ENCODE measurements around the gene GBX1. TPM values are rescaled to one million over a fixed set of nuclear protein-coding genes. Genes with fewer than 3 reads are reported as not detected.

Gene GBX1
- total RNA-seq, 1 donor from 2014 or later: not detected

DNA sequence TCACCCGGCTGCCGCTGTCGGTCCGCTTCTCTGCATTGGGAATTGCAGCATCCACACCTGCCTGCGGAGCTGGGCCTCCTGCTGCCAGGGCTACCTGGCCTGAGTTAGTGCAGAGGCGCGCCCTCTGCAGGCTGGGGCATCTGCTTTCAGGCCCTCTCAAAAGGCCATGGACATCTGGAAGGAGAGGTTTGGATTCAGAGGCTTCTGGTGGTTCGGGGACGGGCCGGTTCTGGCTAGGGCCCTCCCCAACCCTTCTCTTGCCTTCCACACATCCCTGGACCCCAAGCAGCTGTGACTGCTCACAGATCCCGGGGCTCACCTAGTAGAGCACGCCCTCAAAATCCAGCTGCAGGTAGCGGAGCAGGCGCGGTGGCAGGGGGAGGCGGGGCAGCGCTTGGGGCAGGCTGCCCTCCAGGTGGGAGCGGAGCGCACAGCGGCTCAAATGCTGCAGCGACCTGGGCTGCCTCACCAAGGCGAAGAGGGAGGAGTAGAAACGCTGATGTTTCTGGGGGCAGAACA, 8.4 kb upstream of the GBX1 start:
- Histone ChIP-seq H3K36me3 (ENCODE audit: control insufficient read depth in 3 of 3, insufficient read depth in 3 of 3, low read length in 3 of 3) (peaks cover 11 to 27% (median 24%) of the 10 kb centered on the region in 3 donors), H3K4me1 (ENCODE audit: control insufficient read depth in 3 of 3, insufficient read depth in 3 of 3, low read length in 3 of 3) (peaks cover 29 to 77% (median 40%) of the 10 kb centered on the region in 3 donors), H3K4me3 (ENCODE audit: low read length in 3 of 3) (no peak overlapping the region), H3K27ac (ENCODE audit: low read depth, low read length) (no peak overlapping the region), H3K9me3 (ENCODE audit: control insufficient read depth in 3 of 3, low read length in 3 of 3) (no peaks in the 10 kb centered on the region), H3K27me3 (ENCODE audit: control insufficient read depth in 3 of 3, insufficient read depth in 3 of 3, low read length in 3 of 3) (peaks cover 3 to 5% (median 4%) of the 10 kb centered on the region in 3 donors), H3K9ac (ENCODE audit: low read depth in 1 of 3, low read length in 3 of 3) (peak overlapping the region in 1 of 3 donors; percentile 50)

DNA sequence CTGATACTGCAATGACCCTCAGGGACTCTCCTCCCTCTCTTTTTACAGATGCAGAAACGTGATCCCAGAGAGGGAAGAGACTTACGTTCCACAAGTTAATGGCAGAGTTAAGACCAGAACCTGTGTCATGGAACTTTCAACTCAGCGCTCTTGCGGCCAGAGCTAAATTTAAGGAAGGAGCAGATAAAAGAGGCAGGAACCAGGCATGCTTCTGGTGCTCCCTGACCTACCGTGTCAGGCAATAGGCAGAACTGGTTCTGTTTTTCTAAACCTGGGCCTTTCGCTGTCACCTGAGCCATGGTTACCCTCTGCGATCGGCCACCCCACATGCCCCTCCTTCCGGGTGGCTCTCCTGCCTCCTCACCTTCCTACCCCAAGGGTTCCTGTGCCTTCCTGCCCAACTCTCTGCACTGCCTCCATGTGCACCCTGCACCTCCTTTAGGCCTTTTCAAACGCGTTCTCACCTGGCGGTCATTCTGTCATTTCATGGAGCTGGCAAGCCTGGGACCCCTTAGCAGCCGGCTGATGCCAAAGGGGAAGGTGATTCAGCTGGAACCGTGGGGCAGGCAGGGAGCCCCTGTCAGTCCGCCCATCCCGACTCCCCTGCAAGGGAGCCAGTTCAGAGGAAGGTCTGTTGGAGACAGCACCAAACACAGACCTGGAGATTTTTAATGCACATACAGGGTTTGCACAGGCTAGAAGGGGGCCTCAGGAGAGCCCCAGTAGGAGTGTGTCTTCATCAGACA, 7.7 kb upstream of the GBX1 start:
- peak overlapping the region in 1 of 3 donors; percentile 50 for H3K9ac ChIP-seq (ENCODE audit: low read depth in 1 of 3, low read length in 3 of 3)
- no peak overlapping the region for H3K4me3 ChIP-seq (ENCODE audit: low read length in 3 of 3)
- peaks cover 3 to 5% (median 4%) of the 10 kb centered on the region in 3 donors for H3K27me3 ChIP-seq (ENCODE audit: control insufficient read depth in 3 of 3, insufficient read depth in 3 of 3, low read length in 3 of 3)
- H3K36me3 ChIP-seq (ENCODE audit: control insufficient read depth in 3 of 3, insufficient read depth in 3 of 3, low read length in 3 of 3): peaks cover 6 to 21% (median 17%) of the 10 kb centered on the region in 3 donors
- peaks cover 23 to 74% (median 34%) of the 10 kb centered on the region in 3 donors for H3K4me1 ChIP-seq (ENCODE audit: control insufficient read depth in 3 of 3, insufficient read depth in 3 of 3, low read length in 3 of 3)
- H3K27ac ChIP-seq (ENCODE audit: low read depth, low read length): no peak overlapping the region
- H3K9me3 ChIP-seq (ENCODE audit: control insufficient read depth in 3 of 3, low read length in 3 of 3): no peaks in the 10 kb centered on the region

DNA sequence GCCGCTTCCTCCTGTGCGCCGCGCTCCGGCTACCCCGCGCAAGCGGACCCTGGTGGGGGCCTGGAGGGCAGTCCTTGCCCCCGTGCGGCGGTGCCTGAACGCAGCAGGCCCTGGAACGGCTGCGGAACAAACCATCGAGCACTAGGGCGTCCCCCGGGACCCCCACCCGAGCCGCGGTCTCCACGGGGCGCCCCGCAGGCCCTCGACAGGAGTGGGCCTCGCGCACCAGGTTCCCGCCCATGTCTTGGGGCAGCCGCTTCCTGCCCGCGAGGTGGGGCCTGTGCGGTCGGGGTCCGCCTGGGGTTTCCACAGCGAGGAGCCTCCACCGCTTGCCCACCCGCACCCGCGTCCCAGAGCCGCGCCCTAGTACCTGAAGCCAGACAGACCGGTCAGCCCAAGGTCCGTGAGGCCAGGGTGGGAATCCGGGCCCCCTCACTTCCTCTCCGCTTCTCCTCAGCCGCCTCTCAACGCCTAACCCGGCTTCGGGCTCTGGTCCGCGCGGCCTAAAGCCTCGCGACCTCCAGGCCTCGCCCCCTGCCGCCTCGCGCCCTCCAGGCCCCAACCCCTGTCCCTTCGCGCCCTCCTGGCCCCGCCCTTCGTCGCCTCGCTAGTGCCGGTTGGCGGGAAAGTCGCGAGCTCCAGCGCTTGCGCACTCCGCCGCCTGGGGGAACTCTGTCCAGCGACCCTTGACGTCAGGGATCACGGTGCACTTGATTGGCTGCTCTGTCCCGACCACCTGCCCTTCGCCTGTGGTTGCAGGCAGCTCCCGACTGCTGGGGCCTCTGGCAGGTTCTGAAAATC, 7.0 kb upstream of the GBX1 start:
- Histone ChIP-seq H3K27me3 (ENCODE audit: control insufficient read depth in 3 of 3, insufficient read depth in 3 of 3, low read length in 3 of 3) (peaks cover 3 to 5% (median 4%) of the 10 kb centered on the region in 3 donors), H3K36me3 (ENCODE audit: control insufficient read depth in 3 of 3, insufficient read depth in 3 of 3, low read length in 3 of 3) (peaks cover 6 to 20% (median 14%) of the 10 kb centered on the region in 3 donors), H3K4me3 (ENCODE audit: low read length in 3 of 3) (no peak overlapping the region)

DNA sequence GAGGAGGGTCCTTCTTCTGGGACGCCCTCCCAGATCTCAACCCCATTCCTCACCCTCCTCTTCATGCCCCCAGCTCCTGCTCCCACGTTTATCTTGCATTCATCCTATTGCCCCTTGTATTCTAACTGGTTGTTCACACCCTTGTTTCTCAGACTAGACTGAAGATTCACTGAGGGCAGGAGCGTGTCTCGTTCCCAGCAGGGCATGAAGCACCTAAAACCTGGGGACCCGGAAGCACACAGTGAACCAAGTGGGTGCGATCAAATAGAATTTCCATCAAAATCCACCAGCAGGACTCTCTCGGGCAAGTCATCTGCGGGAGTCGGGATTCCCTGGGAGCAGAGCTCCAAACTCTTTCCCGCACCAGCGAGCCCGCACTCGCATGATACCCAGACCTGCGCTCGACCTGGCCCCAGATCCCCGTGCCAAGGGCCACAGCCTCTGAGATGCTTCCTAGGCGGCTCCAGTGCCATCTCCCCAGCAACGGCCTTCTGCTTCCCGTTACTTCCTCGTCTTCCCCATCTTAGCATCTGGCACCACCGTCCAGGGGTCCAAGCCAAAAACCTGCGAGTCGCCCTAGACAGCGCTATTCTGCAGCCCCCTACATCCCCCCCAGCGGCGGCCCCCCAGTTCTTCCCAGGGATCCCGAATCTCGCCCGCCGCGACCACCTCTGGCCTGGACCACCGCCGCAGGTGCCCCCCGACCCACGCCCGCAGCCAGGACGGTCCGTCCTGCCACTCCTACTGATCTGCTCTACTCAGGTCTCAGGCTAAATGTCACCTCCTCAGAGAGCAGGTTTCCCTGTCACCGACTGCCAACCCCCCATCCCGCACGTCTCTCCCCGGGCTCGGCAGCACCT, 6.1 kb upstream of the GBX1 start:
- H3K9ac ChIP-seq (ENCODE audit: low read depth in 1 of 3, low read length in 3 of 3): no peak overlapping the region
- peaks cover 2 to 17% (median 9%) of the 10 kb centered on the region in 3 donors for H3K36me3 ChIP-seq (ENCODE audit: control insufficient read depth in 3 of 3, insufficient read depth in 3 of 3, low read length in 3 of 3)
- H3K4me3 ChIP-seq (ENCODE audit: low read length in 3 of 3): no peak overlapping the region
- H3K27me3 ChIP-seq (ENCODE audit: control insufficient read depth in 3 of 3, insufficient read depth in 3 of 3, low read length in 3 of 3): peaks cover 3 to 5% (median 4%) of the 10 kb centered on the region in 3 donors
- H3K4me1 ChIP-seq (ENCODE audit: control insufficient read depth in 3 of 3, insufficient read depth in 3 of 3, low read length in 3 of 3): peaks cover 10 to 73% (median 25%) of the 10 kb centered on the region in 3 donors
- no peak overlapping the region for H3K27ac ChIP-seq (ENCODE audit: low read depth, low read length)
- H3K9me3 ChIP-seq (ENCODE audit: control insufficient read depth in 3 of 3, low read length in 3 of 3): no peaks in the 10 kb centered on the region

More for the DNA sequence above, 7.0 kb upstream of the GBX1 start:
- Histone ChIP-seq H3K4me1 (ENCODE audit: control insufficient read depth in 3 of 3, insufficient read depth in 3 of 3, low read length in 3 of 3) (peaks cover 16 to 73% (median 31%) of the 10 kb centered on the region in 3 donors), H3K27ac (ENCODE audit: low read depth, low read length) (peak overlapping the region; percentile 12), H3K9ac (ENCODE audit: low read depth in 1 of 3, low read length in 3 of 3) (peak overlapping the region in 1 of 3 donors; percentile 50), H3K9me3 (ENCODE audit: control insufficient read depth in 3 of 3, low read length in 3 of 3) (no peaks in the 10 kb centered on the region)

DNA sequence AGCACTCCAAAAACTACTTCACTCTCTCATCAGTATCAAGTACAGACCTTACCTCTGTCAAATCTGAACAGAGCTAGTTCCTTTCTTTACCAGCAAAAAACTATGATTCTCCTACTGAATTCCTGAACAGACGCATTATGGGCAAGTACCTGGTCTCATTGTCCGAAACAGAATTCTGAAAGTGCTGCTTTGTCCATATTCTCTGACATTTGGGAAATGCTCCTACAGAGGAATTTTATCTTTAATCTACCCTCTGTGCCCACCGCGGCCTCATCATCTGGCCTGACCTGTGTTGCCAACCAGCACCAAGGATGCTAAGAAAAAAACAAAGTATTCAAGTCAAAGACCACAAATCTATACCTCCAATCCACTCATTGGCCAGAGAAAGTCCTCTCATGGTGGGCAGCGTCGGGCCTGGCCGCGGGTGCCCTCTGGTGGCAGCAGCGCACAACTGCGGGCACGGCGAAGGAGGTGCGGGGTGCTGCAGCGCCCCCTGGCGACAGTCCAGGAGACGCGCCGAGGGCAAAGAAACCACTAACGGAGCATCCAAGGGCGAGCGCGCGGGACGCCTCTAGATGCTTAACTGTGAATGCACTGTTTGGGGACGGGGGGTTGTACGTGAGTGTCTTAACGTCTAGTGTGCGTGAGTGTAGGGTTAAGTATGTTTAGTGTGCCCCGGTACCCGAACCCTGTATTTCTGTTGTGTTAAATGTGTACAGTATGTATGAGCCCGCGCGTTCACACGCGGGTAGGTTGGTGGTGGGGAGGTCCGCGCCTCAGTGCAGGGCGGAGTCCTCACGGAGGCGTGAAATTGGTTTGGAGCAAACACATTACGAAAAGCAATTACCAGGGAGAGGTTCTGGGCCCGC, 5.0 kb upstream of the GBX1 start:
- peaks cover 3 to 7% (median 5%) of the 10 kb centered on the region in 3 donors for H3K27me3 ChIP-seq (ENCODE audit: control insufficient read depth in 3 of 3, insufficient read depth in 3 of 3, low read length in 3 of 3)
- H3K27ac ChIP-seq (ENCODE audit: low read depth, low read length): no peak overlapping the region
- no peak overlapping the region for H3K9ac ChIP-seq (ENCODE audit: low read depth in 1 of 3, low read length in 3 of 3)

DNA sequence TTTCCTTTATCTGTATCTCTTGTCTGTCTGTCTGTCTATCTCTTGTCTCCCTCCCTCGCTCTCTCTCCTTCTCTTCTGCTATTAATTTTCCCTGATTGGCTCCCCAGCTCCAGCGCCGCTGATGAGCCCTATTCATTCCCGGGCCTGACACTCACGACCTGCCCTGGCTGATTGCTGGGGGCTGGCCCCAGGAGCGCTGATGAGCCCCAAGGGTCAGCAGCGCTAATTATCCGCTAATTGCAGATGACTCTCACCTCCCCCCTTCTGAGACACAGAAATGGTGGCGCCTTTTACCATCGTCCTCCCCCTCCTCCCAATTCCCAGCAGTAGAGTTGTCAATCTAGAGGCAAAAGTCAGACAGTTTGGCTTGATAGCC, 1.3 kb upstream of the GBX1 start:
- Histone ChIP-seq H3K9ac (ENCODE audit: low read depth in 1 of 3, low read length in 3 of 3) (no peak overlapping the region), H3K4me1 (ENCODE audit: control insufficient read depth in 3 of 3, insufficient read depth in 3 of 3, low read length in 3 of 3) (peaks cover 6 to 50% (median 7%) of the 10 kb centered on the region in 3 donors), H3K27me3 (ENCODE audit: control insufficient read depth in 3 of 3, insufficient read depth in 3 of 3, low read length in 3 of 3) (peaks cover 9 to 30% (median 14%) of the 10 kb centered on the region in 3 donors), H3K36me3 (ENCODE audit: control insufficient read depth in 3 of 3, insufficient read depth in 3 of 3, low read length in 3 of 3) (peaks cover 0 to 2% (median 0%) of the 10 kb centered on the region in 3 donors), H3K9me3 (ENCODE audit: control insufficient read depth in 3 of 3, low read length in 3 of 3) (no peaks in the 10 kb centered on the region), H3K27ac (ENCODE audit: low read depth, low read length) (no peak overlapping the region), H3K4me3 (ENCODE audit: low read length in 3 of 3) (no peak overlapping the region)

More for the DNA sequence above, 5.0 kb upstream of the GBX1 start:
- no peaks in the 10 kb centered on the region for H3K9me3 ChIP-seq (ENCODE audit: control insufficient read depth in 3 of 3, low read length in 3 of 3)
- H3K4me1 ChIP-seq (ENCODE audit: control insufficient read depth in 3 of 3, insufficient read depth in 3 of 3, low read length in 3 of 3): peaks cover 10 to 72% (median 20%) of the 10 kb centered on the region in 3 donors
- no peak overlapping the region for H3K4me3 ChIP-seq (ENCODE audit: low read length in 3 of 3)
- peaks cover 2 to 15% (median 9%) of the 10 kb centered on the region in 3 donors for H3K36me3 ChIP-seq (ENCODE audit: control insufficient read depth in 3 of 3, insufficient read depth in 3 of 3, low read length in 3 of 3)

DNA sequence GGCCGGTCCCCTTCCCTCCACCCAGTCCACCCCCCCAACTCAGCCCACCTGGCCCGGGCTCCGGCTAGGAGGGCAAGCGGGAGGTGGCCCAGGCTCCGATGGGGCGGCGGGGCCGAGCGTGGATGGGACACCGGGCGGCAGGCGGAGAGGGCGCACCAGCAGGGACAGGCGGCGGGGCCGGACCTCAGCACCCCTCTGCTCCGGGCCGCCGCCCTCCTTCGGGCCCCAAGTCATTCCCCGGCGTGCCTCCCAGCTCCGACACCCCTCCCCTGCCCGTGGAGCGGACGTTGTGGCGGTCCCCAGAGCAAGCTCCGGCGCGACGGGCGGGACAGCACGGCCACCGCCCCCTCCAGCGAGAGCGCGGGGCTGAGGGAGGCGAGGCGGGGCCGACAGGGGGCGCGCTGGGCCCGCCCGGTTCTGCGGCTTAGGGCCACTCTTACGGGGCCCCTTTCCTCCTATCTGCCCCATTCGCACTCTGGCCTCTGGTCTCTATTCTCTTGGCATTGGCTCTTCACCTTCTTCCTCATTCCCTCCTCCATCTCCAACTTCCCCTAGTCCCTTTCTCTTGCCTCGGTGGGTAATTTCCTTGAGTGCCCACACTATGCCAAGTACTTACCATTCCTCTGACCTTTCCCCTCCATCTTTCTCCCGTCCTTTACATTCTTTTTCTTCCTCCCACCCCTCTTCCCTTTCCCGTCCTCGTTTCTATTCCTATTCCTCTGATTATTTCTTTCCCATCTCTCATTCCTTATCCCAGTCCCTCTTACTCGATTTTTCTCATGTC, 701 bp upstream of the GBX1 start:
- Histone ChIP-seq H3K4me1 (ENCODE audit: control insufficient read depth in 3 of 3, insufficient read depth in 3 of 3, low read length in 3 of 3) (peaks cover 6 to 49% (median 7%) of the 10 kb centered on the region in 3 donors), H3K36me3 (ENCODE audit: control insufficient read depth in 3 of 3, insufficient read depth in 3 of 3, low read length in 3 of 3) (peaks cover 0 to 2% (median 0%) of the 10 kb centered on the region in 3 donors), H3K4me3 (ENCODE audit: low read length in 3 of 3) (peak overlapping the region in 2 of 3 donors; percentile 43 to 55), H3K9ac (ENCODE audit: low read depth in 1 of 3, low read length in 3 of 3) (peak overlapping the region in 1 of 3 donors; percentile 61), H3K27me3 (ENCODE audit: control insufficient read depth in 3 of 3, insufficient read depth in 3 of 3, low read length in 3 of 3) (peaks cover 9 to 26% (median 14%) of the 10 kb centered on the region in 3 donors), H3K9me3 (ENCODE audit: control insufficient read depth in 3 of 3, low read length in 3 of 3) (no peaks in the 10 kb centered on the region), H3K27ac (ENCODE audit: low read depth, low read length) (no peak overlapping the region)

DNA sequence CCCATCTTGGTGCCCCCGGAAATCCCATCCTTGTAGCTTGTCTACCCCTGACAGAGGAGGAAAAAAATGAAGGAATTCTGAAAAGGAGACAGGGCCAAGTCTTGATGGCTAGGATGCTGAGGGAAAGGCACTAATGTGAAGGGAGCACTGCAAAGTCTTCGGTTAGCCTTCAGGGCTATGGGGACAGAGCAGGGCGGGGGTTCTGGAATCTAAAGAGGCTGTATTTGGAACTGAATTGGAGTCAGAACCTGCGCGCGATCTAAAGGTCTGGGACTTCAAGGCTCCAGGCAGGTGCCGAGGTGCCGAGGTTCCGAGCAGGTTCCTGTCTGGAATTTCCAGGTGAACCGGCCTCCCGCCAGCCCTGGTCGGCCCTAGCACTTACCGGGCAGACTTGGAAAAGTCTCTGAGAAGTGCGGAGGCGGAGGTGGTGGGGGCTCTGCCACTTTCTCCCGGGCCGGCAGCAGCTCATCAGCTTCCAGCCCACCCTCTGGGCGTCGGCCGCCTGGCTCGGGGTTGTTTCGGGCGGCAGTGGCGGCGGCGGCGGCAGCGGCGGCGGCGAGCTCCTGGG, 781 bp downstream of the GBX1 start:
- peaks cover 9 to 26% (median 14%) of the 10 kb centered on the region in 3 donors for H3K27me3 ChIP-seq (ENCODE audit: control insufficient read depth in 3 of 3, insufficient read depth in 3 of 3, low read length in 3 of 3)
- H3K9me3 ChIP-seq (ENCODE audit: control insufficient read depth in 3 of 3, low read length in 3 of 3): no peaks in the 10 kb centered on the region
- H3K4me1 ChIP-seq (ENCODE audit: control insufficient read depth in 3 of 3, insufficient read depth in 3 of 3, low read length in 3 of 3): peaks cover 3 to 37% (median 7%) of the 10 kb centered on the region in 3 donors
- no peak overlapping the region for H3K27ac ChIP-seq (ENCODE audit: low read depth, low read length)
- H3K36me3 ChIP-seq (ENCODE audit: control insufficient read depth in 3 of 3, insufficient read depth in 3 of 3, low read length in 3 of 3): peaks cover 0 to 2% (median 0%) of the 10 kb centered on the region in 3 donors
- H3K4me3 ChIP-seq (ENCODE audit: low read length in 3 of 3): peak overlapping the region in 1 of 3 donors; percentile 42
- no peak overlapping the region for H3K9ac ChIP-seq (ENCODE audit: low read depth in 1 of 3, low read length in 3 of 3)

Measured in skeletal muscle tissue (tissue), 4 donors.